ENCODE data around the gene ARSB.

Gene ARSB

GRCh38 chr5:78886341-78887230 is 98.5 kb downstream of the ARSB start:
- TF ChIP-seq FOXP2 (optimal IDR thresholded peaks at IDR 0.05; ENCODE audit: borderline replicate concordance, extremely low read depth, extremely low read length, insufficient read depth) (no peak), SIN3A (IDR thresholded peaks at IDR 0.05; ENCODE audit: borderline replicate concordance, insufficient read depth, low read length) (no peak), REST (IDR thresholded peaks at IDR 0.05; ENCODE audit: insufficient read depth in 1 of 2, low read depth in 2 of 2, low read length in 2 of 2) (no peak)

- no peak for TF ChIP-seq TAF1 (IDR thresholded peaks at IDR 0.05; ENCODE audit: borderline replicate concordance, insufficient read depth, low read length)
- no peak for TF ChIP-seq SIN3A (IDR thresholded peaks at IDR 0.05; ENCODE audit: borderline replicate concordance, insufficient read depth, low read length)
- TF ChIP-seq POLR2AphosphoS5 (IDR thresholded peaks at IDR 0.05; ENCODE audit: low read depth, low read length) = no peak
Observed at GRCh38 chr5:78881884-78882283, 103.2 kb downstream of the ARSB start.

GRCh38 chr5:78879516-78879915 is 105.6 kb downstream of the ARSB start:
- TF ChIP-seq REST (IDR thresholded peaks at IDR 0.05; ENCODE audit: insufficient read depth in 1 of 2, low read depth in 2 of 2, low read length in 2 of 2) = no peak
- TF ChIP-seq TAF1 (IDR thresholded peaks at IDR 0.05; ENCODE audit: borderline replicate concordance, insufficient read depth, low read length) = no peak
- TF ChIP-seq FOXP2 (optimal IDR thresholded peaks at IDR 0.05; ENCODE audit: borderline replicate concordance, extremely low read depth, extremely low read length, insufficient read depth) = no peak
- no peak for TF ChIP-seq POLR2AphosphoS5 (IDR thresholded peaks at IDR 0.05; ENCODE audit: low read depth, low read length)
- no peak for TF ChIP-seq SIN3A (IDR thresholded peaks at IDR 0.05; ENCODE audit: borderline replicate concordance, insufficient read depth, low read length)

- no peak for TF ChIP-seq SIN3A (IDR thresholded peaks at IDR 0.05; ENCODE audit: borderline replicate concordance, insufficient read depth, low read length)
- TF ChIP-seq REST (IDR thresholded peaks at IDR 0.05; ENCODE audit: insufficient read depth in 1 of 2, low read depth in 2 of 2, low read length in 2 of 2) = no peak
- TF ChIP-seq FOXP2 (optimal IDR thresholded peaks at IDR 0.05; ENCODE audit: borderline replicate concordance, extremely low read depth, extremely low read length, insufficient read depth) = no peak
- TF ChIP-seq TAF1 (IDR thresholded peaks at IDR 0.05; ENCODE audit: borderline replicate concordance, insufficient read depth, low read length) = no peak
- no peak for TF ChIP-seq POLR2AphosphoS5 (IDR thresholded peaks at IDR 0.05; ENCODE audit: low read depth, low read length)
Observed at GRCh38 chr5:78858364-78858763, 126.7 kb downstream of the ARSB start.

- TF ChIP-seq FOXP2 (optimal IDR thresholded peaks at IDR 0.05; ENCODE audit: borderline replicate concordance, extremely low read depth, extremely low read length, insufficient read depth) = no peak
- TF ChIP-seq REST (IDR thresholded peaks at IDR 0.05; ENCODE audit: insufficient read depth in 1 of 2, low read depth in 2 of 2, low read length in 2 of 2) = no peak
- no peak for TF ChIP-seq SIN3A (IDR thresholded peaks at IDR 0.05; ENCODE audit: borderline replicate concordance, insufficient read depth, low read length)
- no peak for TF ChIP-seq TAF1 (IDR thresholded peaks at IDR 0.05; ENCODE audit: borderline replicate concordance, insufficient read depth, low read length)
- TF ChIP-seq POLR2AphosphoS5 (IDR thresholded peaks at IDR 0.05; ENCODE audit: low read depth, low read length) = no peak
Observed at GRCh38 chr5:78855026-78855425, 130.1 kb downstream of the ARSB start.

All from PFSK-1 (cell line).